Suppressor macrophage treated with lipopolysaccharide for 1 hour (primary cell): ENCODE results near the gene TECPR1.

ENCODE experiments used
- DNase-seq, 3 donors: peaks; one replicate each; pipeline ENCODE4 v3.0.0-alpha.2; 2020 to 2022

The TECPR1 gene

DNA sequence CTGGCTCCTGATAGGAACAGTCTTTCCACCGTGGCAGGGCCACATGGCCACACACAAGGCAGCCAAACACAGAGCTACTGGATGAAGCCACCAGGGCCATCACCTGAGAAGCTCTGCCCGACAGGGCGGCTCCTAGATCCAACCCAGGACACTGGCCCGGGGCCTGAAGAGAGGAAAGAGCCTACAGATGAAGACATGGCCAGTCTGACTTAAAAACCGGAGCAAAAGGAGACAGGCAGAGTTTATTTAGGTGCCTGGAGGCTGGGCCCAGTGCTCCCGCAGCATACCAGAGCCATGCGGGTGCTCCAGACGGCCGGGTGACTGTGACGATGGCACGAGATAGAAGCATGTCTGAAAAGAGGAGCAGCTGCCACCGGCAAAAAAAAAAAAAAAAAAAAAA lies 3.9 kb downstream of the TECPR1 start:
- no peak for DNase-seq

- DNase-seq: no peak
Observed at GRCh38 chr7:98244871-98245270, 7.2 kb downstream of the TECPR1 start.

DNA sequence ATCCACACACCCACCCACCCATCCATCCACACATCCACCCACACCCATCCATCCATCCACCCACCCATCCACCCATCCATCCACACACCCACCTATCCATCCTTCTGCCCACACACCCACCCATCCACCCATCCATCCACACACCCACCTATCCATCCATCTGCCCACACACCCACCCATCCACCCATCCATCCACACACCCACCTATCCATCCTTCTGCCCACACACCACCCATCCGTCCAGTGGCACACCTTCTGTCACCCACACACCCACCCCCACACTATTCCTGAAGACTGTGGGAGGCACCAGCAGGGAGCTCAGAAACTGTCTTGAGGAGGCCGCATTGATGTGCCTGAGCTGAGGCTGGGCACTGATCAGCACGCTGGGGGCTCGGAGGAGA lies 9.1 kb downstream of the TECPR1 start:
- no peak for DNase-seq

GRCh38 chr7:98242342-98242741 lies 9.7 kb downstream of the TECPR1 start:
- no peak for DNase-seq

- no peak for DNase-seq
Observed at GRCh38 chr7:98241674-98242241, 10.3 kb downstream of the TECPR1 start.

DNA sequence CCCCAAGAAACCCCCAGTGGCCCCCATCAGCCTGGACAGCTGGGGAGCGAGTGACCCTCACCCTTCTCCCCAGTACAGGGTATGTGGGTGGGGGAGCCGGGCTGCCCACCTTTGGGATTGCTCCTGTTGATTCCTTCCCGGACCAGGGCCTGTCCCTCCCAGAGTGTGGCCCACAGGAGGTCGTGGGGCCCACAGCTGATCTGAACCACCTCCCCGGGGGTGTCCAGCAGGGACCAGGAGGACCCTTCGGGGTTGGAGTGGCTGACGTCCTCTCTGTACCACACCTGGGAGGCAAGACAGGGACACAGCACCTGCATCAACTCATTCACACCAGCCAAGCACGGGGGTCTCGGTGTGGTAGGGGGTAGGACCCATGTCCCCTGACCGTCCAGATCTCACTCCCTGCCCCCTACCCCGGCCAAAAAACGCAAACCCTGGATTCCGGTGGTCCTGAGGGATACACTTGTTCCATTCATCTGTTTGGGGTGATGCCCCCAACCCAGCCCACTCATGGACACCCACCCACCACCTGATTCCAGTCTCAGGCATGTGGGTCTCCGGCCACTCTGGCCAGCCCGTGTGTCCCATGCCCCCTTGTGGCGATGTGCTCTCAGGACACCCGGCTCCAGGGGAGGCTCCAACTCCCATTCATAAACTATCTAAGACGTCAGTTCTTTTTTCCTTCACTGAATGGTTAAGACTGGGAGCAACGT lies 10.9 kb downstream of the TECPR1 start:
- DNase-seq: peak; percentile 53 to 66 (median 55)

DNA sequence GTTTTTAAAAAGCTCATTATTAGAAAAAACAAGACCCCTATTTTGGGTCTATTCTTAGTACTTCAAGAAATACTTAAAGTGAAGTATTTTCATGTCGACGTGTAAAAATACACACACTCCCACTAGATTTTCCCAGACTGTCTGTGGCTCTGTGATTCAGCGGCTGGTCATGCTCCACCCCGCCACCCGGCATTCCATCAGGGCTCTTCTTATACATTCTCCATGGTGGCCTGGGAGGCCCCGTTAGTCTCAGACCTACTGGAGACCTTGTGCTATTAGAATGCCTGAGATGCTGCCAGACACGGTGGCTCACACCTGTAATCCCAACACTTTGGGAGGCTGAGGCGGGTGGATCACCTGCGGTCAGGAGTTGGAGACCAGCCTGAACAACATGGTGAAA lies 13.1 kb downstream of the TECPR1 start:
- DNase-seq: no peak

GRCh38 chr7:98238076-98238475 lies 14.0 kb downstream of the TECPR1 start:
- DNase-seq: no peak

DNA sequence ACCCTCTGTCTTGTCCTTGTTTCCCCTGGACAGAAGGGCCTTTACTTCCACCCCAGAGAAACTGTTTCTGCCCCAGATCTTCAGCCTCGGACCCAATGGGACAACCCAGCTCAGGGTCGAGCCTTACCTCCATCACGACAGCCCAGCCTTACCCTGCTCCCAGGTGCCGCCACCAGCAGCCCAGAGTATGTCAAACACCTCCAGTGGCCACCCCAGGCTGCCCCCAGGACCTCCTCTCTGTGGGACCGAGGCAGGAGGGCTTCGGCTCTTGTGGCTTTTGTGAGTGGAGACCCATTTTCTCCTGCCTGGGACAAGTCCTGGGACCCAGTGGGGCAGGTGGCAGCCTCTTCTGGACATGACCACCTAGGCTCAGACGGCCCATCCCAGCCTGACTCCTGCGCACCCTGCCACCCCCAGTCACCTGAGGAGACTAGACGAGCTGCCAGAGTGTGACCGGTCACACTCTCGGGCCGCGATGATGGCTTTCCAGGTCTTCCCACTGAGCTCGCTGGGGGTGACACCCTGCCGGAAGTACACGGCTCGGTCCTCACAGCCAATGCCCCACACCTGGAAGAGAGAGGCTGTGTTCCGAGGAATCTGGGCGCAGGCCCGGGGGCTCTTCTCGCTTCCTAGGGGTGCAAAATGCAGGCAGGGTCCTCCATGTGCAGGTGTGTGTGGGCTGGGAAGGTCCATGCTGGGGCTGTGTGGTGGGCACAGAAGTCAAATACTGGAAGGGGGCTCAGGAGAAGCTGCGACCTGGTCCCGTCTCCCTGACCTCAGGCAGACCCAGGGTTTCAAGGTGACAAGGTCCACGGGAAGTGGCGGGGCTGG lies 15.5 kb downstream of the TECPR1 start:
- DNase-seq: no peak

- DNase-seq: no peak
Observed at GRCh38 chr7:98235901-98236300, 16.1 kb downstream of the TECPR1 start.

DNA sequence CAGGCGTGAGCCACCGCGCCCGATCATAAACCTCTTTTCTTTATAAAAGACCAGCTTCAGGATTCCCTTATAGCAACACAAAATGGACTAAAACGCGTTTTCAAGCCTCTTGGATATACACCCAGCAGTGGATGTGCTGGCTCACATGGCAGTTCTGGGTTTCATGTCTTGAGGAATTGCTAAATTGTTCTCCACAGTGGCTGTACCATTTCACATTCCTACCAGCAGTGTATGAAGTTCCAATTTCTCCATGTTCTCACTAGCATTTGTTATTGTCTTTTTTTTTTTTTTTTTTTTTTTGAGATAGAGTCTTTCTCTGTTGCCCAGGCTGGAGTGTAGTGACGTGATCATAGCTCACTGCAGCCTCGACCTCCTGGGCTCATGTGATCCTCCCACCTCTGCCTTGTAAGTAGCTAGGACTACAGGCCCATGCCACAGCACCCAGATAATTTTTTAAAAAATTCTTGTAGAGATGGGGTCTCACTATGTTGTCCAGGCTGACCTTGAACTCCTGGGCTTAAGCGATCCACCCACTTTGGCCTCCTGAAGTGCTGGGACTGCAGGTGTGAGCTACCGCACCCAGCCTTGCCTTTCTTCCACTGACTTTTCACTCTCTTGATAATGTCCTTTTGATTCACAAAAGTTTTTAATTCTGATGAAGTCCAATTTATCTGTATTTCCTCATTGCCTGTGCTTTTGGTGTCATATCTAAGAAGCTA lies 17.4 kb downstream of the TECPR1 start:
- DNase-seq: no peak

GRCh38 chr7:98233219-98234070 lies 18.6 kb downstream of the TECPR1 start:
- DNase-seq: no peak

DNA sequence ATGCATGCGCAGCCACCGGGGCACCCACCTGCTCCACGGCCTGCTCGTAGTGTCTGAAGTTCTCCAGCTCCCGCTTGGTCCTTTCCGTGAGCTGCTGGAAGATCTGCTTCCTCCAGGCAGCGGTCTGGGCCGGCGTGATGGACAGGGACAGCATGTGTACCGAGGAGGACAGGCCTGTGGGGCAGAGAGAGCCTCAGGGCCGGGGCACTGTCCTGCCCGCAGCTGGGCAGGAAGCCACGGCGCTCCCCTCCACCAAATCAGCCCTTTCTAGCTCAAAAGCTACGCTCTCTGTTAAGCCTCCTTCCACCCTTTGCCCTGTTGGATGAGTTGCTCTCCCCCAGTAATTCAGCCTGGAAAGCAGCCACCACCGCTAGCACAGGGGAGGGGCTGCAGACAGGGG lies 19.2 kb downstream of the TECPR1 start:
- DNase-seq: no peak

DNA sequence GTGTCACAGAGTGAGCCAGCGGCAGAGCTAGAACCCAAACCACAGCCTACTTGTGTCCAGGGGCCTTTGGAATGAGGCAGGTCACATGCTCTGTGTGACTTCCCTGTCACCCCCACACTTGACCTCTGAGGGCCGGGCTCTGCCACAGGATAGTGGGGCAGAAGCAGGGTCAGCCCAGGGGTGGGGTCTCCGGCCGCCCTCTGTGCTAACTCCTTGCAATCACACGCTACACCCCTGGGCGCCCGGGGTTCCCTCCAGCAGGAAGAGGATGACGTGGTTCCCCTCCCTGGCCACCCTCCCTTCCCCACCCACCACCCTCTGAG lies 19.8 kb downstream of the TECPR1 start:
- DNase-seq: no peak

- no peak for DNase-seq
Observed at GRCh38 chr7:98231493-98232262, 20.4 kb downstream of the TECPR1 start.

DNA sequence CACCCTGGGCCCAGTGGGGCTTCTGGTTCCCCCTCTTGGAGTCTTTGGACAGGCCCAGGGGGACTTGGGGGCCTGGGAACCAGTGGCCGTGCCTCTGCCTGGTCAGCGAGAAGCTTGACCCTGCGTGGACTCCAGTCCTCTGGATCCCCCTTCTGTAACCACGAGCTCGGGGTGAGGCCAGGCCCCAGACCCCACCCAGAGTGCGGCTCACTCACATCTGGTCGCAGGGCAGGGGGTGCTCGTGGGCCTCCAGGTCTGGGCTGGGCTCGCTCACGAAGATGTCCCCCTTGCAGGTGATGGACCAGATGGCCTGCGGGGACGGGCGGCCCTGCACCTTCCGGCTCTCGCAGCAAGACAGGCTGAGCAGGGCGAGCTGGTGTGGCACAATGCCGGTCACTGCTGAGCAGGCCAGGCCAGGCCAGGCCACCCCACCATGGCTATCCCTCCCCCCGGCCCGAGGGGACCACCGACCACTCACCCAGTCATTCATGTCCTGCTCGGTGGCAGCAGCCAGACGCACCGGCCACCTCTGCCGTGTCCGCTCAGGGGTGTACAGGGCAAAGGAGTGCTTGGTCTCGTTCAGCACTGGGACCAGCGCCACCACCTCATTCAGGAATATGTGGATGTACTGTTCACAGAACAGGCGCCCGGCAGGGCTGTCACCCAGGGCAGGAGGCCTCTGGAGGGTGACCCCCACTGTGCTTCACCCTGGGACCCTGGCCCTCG lies 21.1 kb downstream of the TECPR1 start:
- no peak for DNase-seq

- DNase-seq: no peak
Observed at GRCh38 chr7:98229991-98230745, 21.9 kb downstream of the TECPR1 start.

- no peak for DNase-seq
Observed at GRCh38 chr7:98229441-98229840, 22.6 kb downstream of the TECPR1 start.

- no peak for DNase-seq
Observed at GRCh38 chr7:98228801-98229200, 23.2 kb downstream of the TECPR1 start.

DNA sequence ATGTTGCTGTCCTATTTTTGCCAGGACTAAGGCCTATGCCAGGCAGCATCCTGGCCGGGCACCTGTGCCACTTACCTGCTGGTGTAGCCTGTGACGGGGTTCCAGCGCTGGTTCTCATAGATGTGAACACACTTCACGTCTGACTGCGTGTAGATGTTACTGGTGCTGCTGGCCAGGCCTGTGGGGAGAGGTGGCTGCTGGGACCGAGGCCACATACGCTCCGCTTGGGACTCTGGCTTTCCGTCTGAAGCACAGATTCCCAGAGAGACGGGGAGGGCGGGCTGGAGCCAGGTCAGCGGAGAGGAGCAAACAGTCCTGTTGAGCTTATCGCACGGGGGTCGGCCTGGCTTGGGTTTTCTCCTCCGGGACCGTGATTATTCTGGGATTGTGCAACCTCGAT lies 24.1 kb downstream of the TECPR1 start:
- DNase-seq: no peak
